Suprapubic skin (tissue), 4 donors: ENCODE measurements around the gene DYNLT2B. TPM values are rescaled to one million over a fixed set of nuclear protein-coding genes. Genes with fewer than 3 reads are reported as not detected.
"Not testable (repeated sequence)": the region's sequence is repeated elsewhere in the genome, so short reads cannot be mapped to it uniquely, and the experiment has no call there.

Source experiments
- DNase-seq, 2 donors: peaks; one replicate each; pipeline ENCODE4 v3.0.0-alpha.2; 2019; ENCODE audit warnings: low spot score in 2 of 2
- H3K27ac ChIP-seq: fragments of 200-600 bp; sonication (generic); one replicate; pipeline ENCODE4 v1.5.1; 2019
- H3K27me3 ChIP-seq: fragments of 200-600 bp; sonication (generic); one replicate; pipeline ENCODE4 v1.5.1; 2019
- H3K36me3 ChIP-seq: fragments of 200-600 bp; sonication (generic); one replicate; pipeline ENCODE4 v1.5.1; 2019
- H3K4me1 ChIP-seq: fragments of 200-600 bp; sonication (generic); one replicate; pipeline ENCODE4 v1.5.1; 2019
- H3K4me3 ChIP-seq: fragments of 200-600 bp; sonication (generic); one replicate; pipeline ENCODE4 v1.5.1; 2019; ENCODE audit warnings: mild to moderate bottlenecking
- H3K9me3 ChIP-seq: fragments of 200-600 bp; sonication (generic); one replicate; pipeline ENCODE4 v1.5.1; 2019
- CTCF ChIP-seq, 2 donors: fragments of 200-600 bp in 1 of 2; fragments of 450-650 bp in 1 of 2; sonication (generic) in 1 of 2; IDR thresholded peaks; one replicate each; pipeline ENCODE4 v1.5.1; 2016 to 2019; ENCODE audit warnings: antibody characterized with exemption in 2 of 2, mild to moderate bottlenecking in 1 of 2, moderate library complexity in 1 of 2
- EP300 ChIP-seq: sonication (generic); formaldehyde crosslinking; IDR thresholded peaks from one replicate; pipeline ENCODE4 v1.6.1; 2017; ENCODE audit warnings: antibody characterized with exemption
- POLR2A ChIP-seq, 2 donors: fragments of 450-650 bp; IDR thresholded peaks; one replicate each; pipeline ENCODE4 v1.6.1; 2017; ENCODE audit warnings: antibody characterized with exemption in 2 of 2, mild to moderate bottlenecking in 2 of 2, moderate library complexity in 2 of 2
- POLR2AphosphoS5 ChIP-seq, 3 donors: sonication (generic); formaldehyde crosslinking; IDR thresholded peaks; one replicate each; pipeline ENCODE4 v1.6.1; 2017; ENCODE audit warnings: antibody characterized with exemption in 3 of 3
- WGBS: methylation state at CpG from one replicate; pipeline ENCODE4 v1.1.5; 2018; 5-methylcytosine and 5-hydroxymethylcytosine counted together
- total RNA-seq, 4 donors: library from RNA; depleted of rRNA; stranded (reverse); fragments of >200 nt; gene quantifications; one replicate each; pipeline ENCODE4 v1.1.0, GENCODE V29; 2016

DYNLT2B gene
- total RNA-seq, 4 donors from 2014 or later, result 5.3 to 13.1 (median 10.6) TPM

- no peaks in the 10 kb centered on the region for H3K36me3 ChIP-seq
- H3K27ac ChIP-seq, result no peak overlapping the region
- 77% methylated on average over 11 of the region's 11 CpGs for WGBS
- no peak for DNase-seq
- H3K27me3 ChIP-seq, result no peaks in the 10 kb centered on the region
- H3K4me1 ChIP-seq, result peaks cover 20% of the 10 kb centered on the region
- no peak overlapping the region for H3K4me3 ChIP-seq
- no peaks in the 10 kb centered on the region for H3K9me3 ChIP-seq
- TF ChIP-seq CTCF (IDR thresholded peaks at IDR 0.05), result no peak
Observed at GRCh38 chr3:196321162-196321561, 3.1 kb upstream of the DYNLT2B start.

- H3K9me3 ChIP-seq, result no peaks in the 10 kb centered on the region
- no peak overlapping the region for H3K4me3 ChIP-seq
- H3K27me3 ChIP-seq, result no peaks in the 10 kb centered on the region
- no peak for DNase-seq
- H3K36me3 ChIP-seq, result no peaks in the 10 kb centered on the region
- TF ChIP-seq POLR2AphosphoS5 (IDR thresholded peaks at IDR 0.05) (no peak), EP300 (no peak)
- 60% methylated on average over 2 of the region's 3 CpGs for WGBS
- H3K4me1 ChIP-seq, result peaks cover 20% of the 10 kb centered on the region
- no peak overlapping the region for H3K27ac ChIP-seq
Observed at GRCh38 chr3:196320137-196320536, 2.1 kb upstream of the DYNLT2B start.

DNA sequence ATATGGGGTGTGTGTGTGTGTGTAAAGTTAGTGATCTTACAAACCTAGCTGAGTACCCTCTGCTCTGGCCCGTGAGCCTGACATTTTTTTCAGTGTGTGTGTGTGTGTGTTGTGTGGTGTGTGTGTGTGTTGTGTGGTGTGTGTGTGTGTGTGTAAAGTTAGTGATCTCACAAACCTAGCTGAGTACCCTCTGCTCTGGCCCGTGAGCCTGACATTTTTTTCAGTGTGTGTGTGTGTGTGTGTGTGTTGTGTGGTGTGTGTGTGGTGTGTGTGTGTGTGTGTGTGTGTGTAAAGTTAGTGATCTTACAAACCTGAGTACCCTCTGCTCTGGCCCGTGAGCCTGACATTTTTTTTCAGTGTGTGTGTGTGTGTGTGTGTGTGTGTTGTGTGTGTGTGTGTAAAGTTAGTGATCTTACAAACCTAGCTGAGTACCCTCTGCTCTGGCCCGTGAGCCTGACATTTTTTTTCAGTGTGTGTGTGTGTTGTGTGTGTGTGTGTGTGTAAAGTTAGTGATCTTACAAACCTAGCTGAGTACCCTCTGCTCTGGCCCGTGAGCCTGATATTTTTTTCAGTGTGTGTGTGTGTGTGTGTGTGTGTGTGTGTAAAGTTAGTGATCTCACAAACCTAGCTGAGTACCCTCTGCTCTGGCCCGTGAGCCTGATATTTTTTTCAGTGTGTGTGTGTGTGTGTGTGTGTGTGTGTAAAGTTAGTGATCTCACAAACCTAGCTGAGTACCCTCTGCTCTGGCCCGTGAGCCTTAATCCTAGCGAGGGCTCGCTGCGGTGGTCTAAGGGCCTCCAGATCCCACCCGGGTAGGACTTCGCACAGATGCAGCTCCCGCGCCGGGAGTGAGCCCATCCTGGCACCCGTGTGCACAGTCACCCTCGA is 997 bp downstream of the DYNLT2B start:
- H3K36me3 ChIP-seq, DNase-seq, H3K27me3 ChIP-seq, H3K9me3 ChIP-seq: not testable (repeated sequence)
- peak overlapping the region; percentile 92 for H3K27ac ChIP-seq
- peak overlapping the region; percentile 96 for H3K4me3 ChIP-seq
- WGBS, result 43% methylated on average over 2 of the region's 17 CpGs
- H3K4me1 ChIP-seq, result peaks cover 20% of the 10 kb centered on the region

DNA sequence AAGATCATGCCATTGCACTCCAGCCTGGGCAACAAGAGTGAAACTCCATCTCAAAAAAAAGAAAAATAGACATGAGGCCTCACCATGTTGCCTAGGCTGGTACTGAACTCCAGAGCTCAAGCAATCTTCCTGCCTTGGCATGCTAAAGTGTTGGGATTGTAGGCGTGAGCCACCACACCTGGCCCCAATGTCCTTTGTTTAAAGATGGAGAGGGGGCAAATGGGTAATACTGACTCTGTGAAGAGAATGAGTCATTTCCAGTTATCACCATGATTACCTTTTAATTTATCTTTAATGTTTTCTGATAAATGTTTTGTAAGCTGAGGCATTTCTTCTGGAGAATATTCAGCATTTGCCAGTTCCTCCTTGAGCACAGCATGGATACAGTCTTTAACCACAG is 2.2 kb downstream of the DYNLT2B start:
- TF ChIP-seq EP300 (no peak), POLR2A (IDR thresholded peaks at IDR 0.05) (no peak), POLR2AphosphoS5 (IDR thresholded peaks at IDR 0.05) (no peak), CTCF (IDR thresholded peaks at IDR 0.05) (no peak)
- Histone ChIP-seq H3K36me3 (no peaks in the 10 kb centered on the region), H3K27ac (no peak overlapping the region), H3K9me3 (no peaks in the 10 kb centered on the region), H3K4me1 (peaks cover 20% of the 10 kb centered on the region), H3K4me3 (no peak overlapping the region), H3K27me3 (no peaks in the 10 kb centered on the region)
- 79% methylated on average over 1 of the region's 1 CpG for WGBS
- no peak for DNase-seq

DNA sequence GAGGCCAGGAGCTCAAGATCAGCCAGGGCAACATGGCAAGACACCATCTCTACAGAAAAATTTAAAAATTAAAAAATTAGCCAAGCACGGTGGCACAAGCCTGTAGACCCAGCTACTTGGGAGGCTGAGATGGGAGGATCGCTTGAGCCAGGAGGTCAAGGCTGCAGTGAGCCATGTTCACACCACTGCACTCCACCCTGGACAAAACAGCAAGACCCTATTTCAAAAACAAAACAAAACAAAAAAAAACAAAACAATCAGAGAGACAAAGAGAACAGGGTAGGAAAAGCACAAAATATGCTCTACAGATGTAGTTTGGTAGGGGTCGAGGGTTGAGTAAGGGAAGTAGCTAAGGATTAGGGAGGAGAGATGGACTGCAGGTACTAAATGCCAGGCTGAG is 3.4 kb downstream of the DYNLT2B start:
- DNase-seq, result no peak
- no peaks in the 10 kb centered on the region for H3K27me3 ChIP-seq
- WGBS, result 86% methylated on average over 3 of the region's 3 CpGs
- H3K36me3 ChIP-seq, result no peaks in the 10 kb centered on the region
- H3K4me1 ChIP-seq, result peaks cover 16% of the 10 kb centered on the region
- no peaks in the 10 kb centered on the region for H3K9me3 ChIP-seq
- no peak for TF ChIP-seq POLR2A (IDR thresholded peaks at IDR 0.05)
- no peak for TF ChIP-seq EP300
- no peak for TF ChIP-seq CTCF (IDR thresholded peaks at IDR 0.05)
- TF ChIP-seq POLR2AphosphoS5 (IDR thresholded peaks at IDR 0.05), result no peak
- H3K27ac ChIP-seq, result no peak overlapping the region
- H3K4me3 ChIP-seq, result no peak overlapping the region

- not testable (repeated sequence) for H3K4me3 ChIP-seq, H3K27me3 ChIP-seq, DNase-seq, H3K9me3 ChIP-seq, H3K36me3 ChIP-seq, H3K27ac ChIP-seq
- peaks cover 11% of the 10 kb centered on the region for H3K4me1 ChIP-seq
- WGBS, result 88% methylated on average over 7 of the region's 7 CpGs
Observed at GRCh38 chr3:196314086-196314485, 4.0 kb downstream of the DYNLT2B start.

DNA sequence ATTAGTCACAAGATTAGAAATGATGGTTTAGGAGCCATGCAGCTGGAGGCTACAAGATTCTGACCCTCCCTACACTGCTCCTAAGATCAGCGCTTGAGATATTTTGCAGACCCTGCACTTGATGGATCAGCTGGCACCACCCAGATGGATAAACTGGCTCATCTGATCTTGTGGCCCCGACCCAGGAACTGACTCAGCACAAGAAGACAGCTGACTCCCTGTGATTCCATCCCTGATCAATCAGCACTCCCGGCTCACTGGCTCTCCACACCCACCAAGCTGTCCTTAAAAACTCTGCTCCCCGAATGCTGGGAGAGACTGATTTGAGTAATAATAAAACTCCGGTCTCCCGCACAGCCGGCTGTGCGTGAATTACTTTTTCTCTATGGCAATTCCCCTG is 15.1 kb downstream of the DYNLT2B start:
- peaks cover 18% of the 10 kb centered on the region for H3K36me3 ChIP-seq
- H3K4me3 ChIP-seq, H3K9me3 ChIP-seq, H3K4me1 ChIP-seq, H3K27ac ChIP-seq, H3K27me3 ChIP-seq, DNase-seq: not testable (repeated sequence)
- 92% methylated on average over 6 of the region's 8 CpGs for WGBS

GRCh38 chr3:196302551-196302950 is 15.5 kb downstream of the DYNLT2B start:
- not testable (repeated sequence) for H3K4me1 ChIP-seq

More at GRCh38 chr3:196302551-196302950, 15.5 kb downstream of the DYNLT2B start:
- H3K27me3 ChIP-seq, H3K4me3 ChIP-seq, DNase-seq, H3K9me3 ChIP-seq, H3K27ac ChIP-seq: not testable (repeated sequence)
- 78% methylated on average over 6 of the region's 10 CpGs for whole genome bisulfite sequencing
- peaks cover 18% of the 10 kb centered on the region for H3K36me3 ChIP-seq
